H1 (cell line): ENCODE measurements around the gene CCBE1. TPM values are rescaled to one million over a fixed set of nuclear protein-coding genes. Genes with fewer than 3 reads are reported as not detected.

Experiments
- CTCF ChIA-PET: fragments of 300-600 bp; sonication (Branson Sonifier 250); formaldehyde crosslinking; loops from one replicate; lab custom pipeline; 2021; ENCODE audit not compliant: partially characterized antibody; lab: Charles Lee
- POLR2A ChIA-PET: fragments of 300-600 bp; sonication (Branson Sonifier 250); formaldehyde crosslinking; loops from one replicate; lab custom pipeline; 2021; ENCODE audit warnings: inconsistent platforms; ENCODE audit not compliant: partially characterized antibody; lab: Charles Lee
- DNase-seq, 2 experiments: peaks; one replicate each; pipeline versions ENCODE4 v3.0.0 to v3.0.0-alpha.2; 2010 to 2022; ENCODE audit warnings: low spot score in 2 of 2, low read depth in 1 of 2, mixed read lengths in 1 of 2
- FAIRE-seq: peaks from 2 replicates; lab custom pipeline; 2011; peaks lifted over from hg19 to GRCh38; lab: Jason Lieb, UNC
- H2AFZ ChIP-seq: 2 replicates; pipeline ENCODE4 v1.8.1; 2012; ENCODE audit warnings: low read length, inconsistent platforms
- H2AK5ac ChIP-seq: 2 replicates; pipeline ENCODE4 v1.6.1; 2013; ENCODE audit warnings: low read depth, low read length
- H2BK120ac ChIP-seq: replicated peaks from 2 replicates; pipeline ENCODE3; 2013; ENCODE audit warnings: low read depth, low read length, inconsistent platforms
- H2BK12ac ChIP-seq: 2 replicates; pipeline ENCODE4 v1.6.1; 2013; ENCODE audit warnings: low read depth, low read length
- H2BK15ac ChIP-seq: 2 replicates; pipeline ENCODE4 v1.6.1; 2013; ENCODE audit warnings: low read length
- H2BK20ac ChIP-seq: 2 replicates; pipeline ENCODE4 v1.6.1; 2013; ENCODE audit warnings: low read length
- H2BK5ac ChIP-seq: 2 replicates; pipeline ENCODE4 v1.6.1; 2013; ENCODE audit warnings: low read depth, low read length
- H3K14ac ChIP-seq: 2 replicates; pipeline ENCODE4 v1.6.1; 2013; ENCODE audit warnings: inconsistent platforms; ENCODE audit not compliant: insufficient read length
- H3K18ac ChIP-seq: 2 replicates; pipeline ENCODE4 v1.6.1; 2013; ENCODE audit warnings: low read length; ENCODE audit errors: extremely low read depth
- H3K23ac ChIP-seq: 2 replicates; pipeline ENCODE4 v1.6.1; 2013; ENCODE audit warnings: inconsistent platforms; ENCODE audit not compliant: insufficient read length
- H3K23me2 ChIP-seq: 2 replicates; pipeline ENCODE4 v1.6.1; 2013; ENCODE audit warnings: low read depth, low read length
- H3K27ac ChIP-seq: 2 replicates; pipeline ENCODE4 v1.6.1; 2011; ENCODE audit warnings: low read depth, low read length, inconsistent platforms
- H3K27me3 ChIP-seq, 4 experiments: replicated peaks in 1 of 4; 1 replicate in 1 of 4; 2 replicates in 3 of 4; pipeline versions ENCODE4 v1.6.1 to v1.8.1; 2011 to 2013; ENCODE audit warnings: low read length in 3 of 4, mild to moderate bottlenecking in 3 of 4, inconsistent platforms in 2 of 4, mixed read lengths in 2 of 4, moderate library complexity in 1 of 4; ENCODE audit not compliant: control insufficient read depth in 3 of 4, insufficient read depth in 3 of 4; ENCODE audit errors: extremely low read depth in 1 of 4
- H3K36me3 ChIP-seq, 4 experiments: 2 replicates each; pipeline versions ENCODE4 v1.6.1 to v1.8.1; 2011 to 2013; ENCODE audit warnings: mild to moderate bottlenecking in 4 of 4, low read length in 3 of 4, moderate library complexity in 2 of 4, control low read depth in 1 of 4, inconsistent platforms in 1 of 4; ENCODE audit not compliant: insufficient read depth in 4 of 4, control insufficient read depth in 2 of 4
- H3K4ac ChIP-seq: replicated peaks from 2 replicates; pipeline ENCODE3; 2013; ENCODE audit warnings: low read length, low read depth, mixed read lengths, inconsistent platforms; ENCODE audit not compliant: insufficient read length
- H3K4me1 ChIP-seq, 4 experiments: replicated peaks in 1 of 4; 1 replicate in 1 of 4; 2 replicates in 3 of 4; pipeline versions ENCODE4 v1.6.1 to v1.8.1; 2011 to 2013; ENCODE audit warnings: low read length in 3 of 4, inconsistent platforms in 2 of 4, mixed read lengths in 1 of 4; ENCODE audit not compliant: insufficient read depth in 4 of 4, control insufficient read depth in 3 of 4
- H3K4me2 ChIP-seq, 2 experiments: 2 replicates each; pipeline versions ENCODE4 v1.6.1 to v1.8.1; 2011 to 2013; ENCODE audit warnings: low read depth in 2 of 2, low read length in 2 of 2, control low read depth in 1 of 2, inconsistent platforms in 1 of 2, mild to moderate bottlenecking in 1 of 2; ENCODE audit not compliant: insufficient read depth in 1 of 2
- H3K4me3 ChIP-seq, 4 experiments: fragments of 200-600, 300-600 bp in 1 of 4; sonication (generic), shearing (Covaris generic), sonication (Bioruptor Twin) in 1 of 4; 2 replicates each; pipeline versions ENCODE4 v1.5.1 to v1.8.1; 2011 to 2016; ENCODE audit warnings: low read length in 4 of 4, low read depth in 3 of 4, control low read depth in 2 of 4, inconsistent platforms in 2 of 4, mild to moderate bottlenecking in 2 of 4, mixed read lengths in 1 of 4, moderate library complexity in 1 of 4; ENCODE audit not compliant: insufficient read depth in 2 of 4; ENCODE audit errors: extremely low read depth in 1 of 4
- H3K56ac ChIP-seq: replicated peaks from 2 replicates; pipeline ENCODE3; 2013; ENCODE audit warnings: low read depth, mild to moderate bottlenecking, mixed read lengths, low read length, inconsistent platforms; ENCODE audit not compliant: insufficient read length
- H3K79me1 ChIP-seq: 2 replicates; pipeline ENCODE4 v1.6.1; 2013; ENCODE audit warnings: low read depth, low read length, control low read depth
- H3K79me2 ChIP-seq, 2 experiments: 2 replicates each; pipeline versions ENCODE4 v1.6.1 to v1.8.1; 2012 to 2013; ENCODE audit warnings: low read length in 2 of 2, mild to moderate bottlenecking in 2 of 2, inconsistent platforms in 1 of 2; ENCODE audit not compliant: insufficient read depth in 2 of 2, control insufficient read depth in 1 of 2
- H3K9ac ChIP-seq, 4 experiments: replicated peaks in 1 of 4; 1 replicate in 1 of 4; 2 replicates in 3 of 4; pipeline versions ENCODE4 v1.6.1 to v1.8.1; 2011 to 2013; ENCODE audit warnings: low read depth in 3 of 4, low read length in 3 of 4, control low read depth in 2 of 4, mild to moderate bottlenecking in 2 of 4, moderate library complexity in 2 of 4, inconsistent platforms in 1 of 4; ENCODE audit errors: extremely low read depth in 1 of 4
- H3K9me3 ChIP-seq, 2 experiments: 2 replicates each; pipeline versions ENCODE4 v1.6.1 to v1.8.1; 2012 to 2013; ENCODE audit warnings: mild to moderate bottlenecking in 2 of 2, moderate library complexity in 2 of 2, control low read depth in 1 of 2, inconsistent platforms in 1 of 2, low read depth in 1 of 2, low read length in 1 of 2, mixed read lengths in 1 of 2; ENCODE audit not compliant: insufficient read depth in 2 of 2
- H4K20me1 ChIP-seq, 2 experiments: replicated peaks in 1 of 2; 2 replicates each; pipeline versions ENCODE3 to v1.8.1; 2011 to 2013; ENCODE audit warnings: inconsistent platforms in 2 of 2, low read length in 2 of 2, mild to moderate bottlenecking in 1 of 2; ENCODE audit not compliant: insufficient read depth in 2 of 2, control insufficient read depth in 1 of 2
- H4K5ac ChIP-seq: 2 replicates; pipeline ENCODE4 v1.6.1; 2013; ENCODE audit warnings: low read length, low read depth, mixed read lengths, inconsistent platforms; ENCODE audit not compliant: insufficient read length
- H4K8ac ChIP-seq: 2 replicates; pipeline ENCODE4 v1.8.0; 2013; ENCODE audit warnings: mild to moderate bottlenecking, moderate library complexity, low read length, inconsistent platforms; ENCODE audit not compliant: insufficient read depth; ENCODE audit errors: extremely low read depth
- H4K91ac ChIP-seq: replicated peaks from 2 replicates; pipeline ENCODE3; 2013; ENCODE audit warnings: low read length, mixed read lengths, inconsistent platforms; ENCODE audit not compliant: insufficient read length
- ASH2L ChIP-seq: fragments of 200-600, 300-600 bp; sonication (generic); IDR thresholded peaks from one replicate; pipeline ENCODE4 v1.7.1; 2017; ENCODE audit warnings: low read length
- BACH1 ChIP-seq: IDR thresholded peaks from 2 replicates; pipeline ENCODE4 v1.6.1; 2012; ENCODE audit warnings: low read length, improper control_type of control experiment
- CEBPB ChIP-seq: IDR thresholded peaks from 2 replicates; pipeline ENCODE4 v1.6.1; 2012; ENCODE audit warnings: low read depth, low read length
- HDAC6 ChIP-seq: IDR thresholded peaks from one replicate; pipeline ENCODE4 v1.7.1; 2012; ENCODE audit warnings: low read depth, mild to moderate bottlenecking, inconsistent platforms, low read length, moderate library complexity
- KDM1A ChIP-seq: fragments of 200-600, 300-600 bp; sonication (generic); IDR thresholded peaks from 2 replicates; pipeline ENCODE4 v1.7.1; 2016; ENCODE audit warnings: mild to moderate bottlenecking, low read length, borderline replicate concordance
- KDM5A ChIP-seq: fragments of 200-600 bp; IDR thresholded peaks from 2 replicates; pipeline ENCODE4 v1.7.1; 2012; ENCODE audit warnings: mild to moderate bottlenecking, low read length, inconsistent platforms, mixed read lengths
- NANOG ChIP-seq: IDR thresholded peaks from 2 replicates; pipeline ENCODE4 v1.6.1; 2011; ENCODE audit warnings: low read length, low read depth, mild to moderate bottlenecking, inconsistent platforms; ENCODE audit not compliant: insufficient read depth, poor library complexity, severe bottlenecking
- POU5F1 ChIP-seq: IDR thresholded peaks from 2 replicates; pipeline ENCODE4 v1.6.1; 2011; ENCODE audit warnings: low read depth, mild to moderate bottlenecking, low read length, moderate library complexity
- SIN3A ChIP-seq, 2 experiments: IDR thresholded peaks in 1 of 2; conservative IDR thresholded peaks in 1 of 2; 2 replicates each; pipeline ENCODE4 v1.6.1; 2011 to 2012; ENCODE audit warnings: low read length in 2 of 2, improper control_type of control experiment in 1 of 2, low read depth in 1 of 2, mild to moderate bottlenecking in 1 of 2
- WGBS, 2 experiments: shearing (Covaris generic) in 1 of 2; methylation state at CpG; one replicate each; pipeline versions ENCODE4 v1.1.6 to v1.1.7; 2013 to 2015; ENCODE audit warnings: low lambda C conversion rate in 2 of 2, mixed read lengths in 2 of 2, inconsistent platforms in 1 of 2, low coverage in 1 of 2, missing lambda C conversion rate in 1 of 2; ENCODE audit not compliant: insufficient replicate concordance in 2 of 2, insufficient coverage in 1 of 2, insufficient read length in 1 of 2; ENCODE audit errors: extremely low coverage in 1 of 2, missing lambda C conversion rate in 1 of 2; 5-methylcytosine and 5-hydroxymethylcytosine counted together
- polyA plus RNA-seq, 7 experiments: library from polyadenylated mRNA; depleted of rRNA in 3 of 7; stranded (reverse) in 5 of 7; unstranded in 2 of 7; fragments of >200 nt in 5 of 7; fragments of 200-250 nt in 2 of 7; gene quantifications; 1 replicate in 5 of 7; 2 replicates in 1 of 7; 4 replicates in 1 of 7; pipeline versions ENCODE4 v1.2.1 to v1.2.3, GENCODE V29; 2011 to 2013; ENCODE audit warnings: missing spikeins in 2 of 7, mixed read lengths in 2 of 7
- total RNA-seq: library from RNA; stranded (reverse); fragmentation: NEBNext Ultra II Directional; extraction: Animal tissue kit (Norgen Biotek cat#: 25700); gene quantifications from 2 replicates; pipeline ENCODE4 v1.2.1, GENCODE V29; 2021
- TF ChIP-seq, protein P1 (sequence below), 3 experiments: IDR thresholded peaks; 1 replicate in 2 of 3; 2 replicates in 1 of 3; pipeline versions ENCODE4 v1.5.1 to v1.6.1; 2011; ENCODE audit warnings: low read length in 3 of 3, mild to moderate bottlenecking in 3 of 3, inconsistent platforms in 2 of 3, low read depth in 1 of 3, moderate library complexity in 1 of 3; ENCODE audit not compliant: insufficient read depth in 1 of 3; ENCODE audit errors: control extremely low read depth in 1 of 3
- TF ChIP-seq, protein P2 (sequence below): IDR thresholded peaks from 2 replicates; pipeline ENCODE4 v1.6.1; 2011; ENCODE audit warnings: low read length, improper control_type of control experiment

Gene CCBE1
- total and polyA plus RNA-seq, 2 of the 8 experiments (the other 6 are each of a cell fraction or from before 2014, with no cell fraction given) = 2.1 to 2.6 TPM

DNA sequence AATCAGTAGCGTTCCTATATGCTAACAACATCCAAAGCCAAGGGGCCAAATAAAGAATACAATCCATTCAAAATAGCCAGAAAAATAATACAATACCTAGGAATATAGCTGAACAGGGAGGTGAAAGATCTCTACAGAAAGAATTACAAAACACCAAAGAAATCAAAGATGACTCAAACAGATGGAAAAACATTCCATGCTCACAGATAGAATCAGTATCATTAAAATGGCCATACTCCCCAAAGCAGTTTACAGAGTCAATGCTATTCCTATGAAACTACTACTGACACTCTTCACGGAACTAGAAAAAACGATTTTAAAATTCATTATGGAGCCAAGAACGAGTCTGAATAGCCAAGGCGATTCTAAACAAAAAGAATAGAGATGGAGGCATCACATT, 57.4 kb downstream of the CCBE1 start:
- Histone ChIP-seq H4K20me1 (no peaks in the 10 kb centered on the region), H4K8ac (no peak overlapping the region), H3K4ac (no peak overlapping the region), H2BK5ac (no peak overlapping the region), H2BK12ac (no peak overlapping the region), H2AFZ (no peak overlapping the region), H2BK15ac (no peak overlapping the region), H2BK120ac (no peak overlapping the region), H3K14ac (no peak overlapping the region), H4K5ac (no peak overlapping the region), H3K18ac (no peak overlapping the region), H3K79me1 (no peaks in the 10 kb centered on the region), H2BK20ac (no peak overlapping the region), H3K36me3 (no peaks in the 10 kb centered on the region), H3K23me2 (no peaks in the 10 kb centered on the region), H3K27ac (no peak overlapping the region), H3K56ac (no peak overlapping the region), H3K9me3 (no peaks in the 10 kb centered on the region), H3K4me3 (no peak overlapping the region), H3K9ac (no peak overlapping the region), H2AK5ac (no peak overlapping the region), H3K4me2 (no peak overlapping the region), H3K4me1 (peaks cover 0 to 6% (median under 1%) of the 10 kb centered on the region in 4 experiments; a peak in 3 of 7 replicates), H4K91ac (no peak overlapping the region), H3K27me3 (no peaks in the 10 kb centered on the region), H3K79me2 (no peaks in the 10 kb centered on the region), H3K23ac (no peak overlapping the region)
- ChIA-PET CTCF (interaction anchor here (3.1 kb wide), 1 partner anchor 8 kb away, joined by 12 read pairs; no protein-coding TSS in a partner anchor), POLR2A (no interaction called here)
- FAIRE-seq (peak; percentile 36), DNase-seq (no peak)
- whole genome bisulfite sequencing, 2 experiments = 55% methylated on average over 5 of the region's 5 CpGs; no CpG with 5 or more reads in 1 of the 2 experiments
- no peak for TF ChIP-seq ASH2L
- TF ChIP-seq SIN3A (conservative IDR thresholded peaks at IDR 0.05 in 1 of 2, IDR thresholded peaks at IDR 0.05 in 1 of 2; ENCODE audit: low read depth in 1 of 2, low read length in 2 of 2) = no peak
- no peak for TF ChIP-seq HDAC6
- TF ChIP-seq, protein P1, sequence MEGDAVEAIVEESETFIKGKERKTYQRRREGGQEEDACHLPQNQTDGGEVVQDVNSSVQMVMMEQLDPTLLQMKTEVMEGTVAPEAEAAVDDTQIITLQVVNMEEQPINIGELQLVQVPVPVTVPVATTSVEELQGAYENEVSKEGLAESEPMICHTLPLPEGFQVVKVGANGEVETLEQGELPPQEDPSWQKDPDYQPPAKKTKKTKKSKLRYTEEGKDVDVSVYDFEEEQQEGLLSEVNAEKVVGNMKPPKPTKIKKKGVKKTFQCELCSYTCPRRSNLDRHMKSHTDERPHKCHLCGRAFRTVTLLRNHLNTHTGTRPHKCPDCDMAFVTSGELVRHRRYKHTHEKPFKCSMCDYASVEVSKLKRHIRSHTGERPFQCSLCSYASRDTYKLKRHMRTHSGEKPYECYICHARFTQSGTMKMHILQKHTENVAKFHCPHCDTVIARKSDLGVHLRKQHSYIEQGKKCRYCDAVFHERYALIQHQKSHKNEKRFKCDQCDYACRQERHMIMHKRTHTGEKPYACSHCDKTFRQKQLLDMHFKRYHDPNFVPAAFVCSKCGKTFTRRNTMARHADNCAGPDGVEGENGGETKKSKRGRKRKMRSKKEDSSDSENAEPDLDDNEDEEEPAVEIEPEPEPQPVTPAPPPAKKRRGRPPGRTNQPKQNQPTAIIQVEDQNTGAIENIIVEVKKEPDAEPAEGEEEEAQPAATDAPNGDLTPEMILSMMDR (IDR thresholded peaks at IDR 0.05; ENCODE audit: control extremely low read depth in 1 of 3, insufficient read depth in 1 of 3, low read depth in 1 of 3, low read length in 3 of 3) = no peak
- no peak for TF ChIP-seq CEBPB
- no peak for TF ChIP-seq BACH1
- no peak for TF ChIP-seq KDM1A
- no peak for TF ChIP-seq NANOG
- TF ChIP-seq POU5F1 = no peak
- TF ChIP-seq, protein P2, sequence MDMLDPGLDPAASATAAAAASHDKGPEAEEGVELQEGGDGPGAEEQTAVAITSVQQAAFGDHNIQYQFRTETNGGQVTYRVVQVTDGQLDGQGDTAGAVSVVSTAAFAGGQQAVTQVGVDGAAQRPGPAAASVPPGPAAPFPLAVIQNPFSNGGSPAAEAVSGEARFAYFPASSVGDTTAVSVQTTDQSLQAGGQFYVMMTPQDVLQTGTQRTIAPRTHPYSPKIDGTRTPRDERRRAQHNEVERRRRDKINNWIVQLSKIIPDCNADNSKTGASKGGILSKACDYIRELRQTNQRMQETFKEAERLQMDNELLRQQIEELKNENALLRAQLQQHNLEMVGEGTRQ = no peak
- TF ChIP-seq KDM5A = no peak
